Nephron (organoid): ENCODE results near the gene ACADS.
A peak's percentile ranks its signal among the peaks of the same experiment; 100 is the strongest.

Experiments used
- H3K27ac Mint-ChIP-seq, 3 experiments: 2 replicates each; pipeline ENCODE4 v1.8.0; 2020; ENCODE audit warnings: mixed read lengths in 3 of 3, mild to moderate bottlenecking in 2 of 3, moderate library complexity in 1 of 3
- H3K27me3 Mint-ChIP-seq: 2 replicates; pipeline ENCODE4 v1.8.0; 2021; ENCODE audit warnings: low read depth, mild to moderate bottlenecking, moderate library complexity, mixed read lengths
- H3K36me3 Mint-ChIP-seq: 2 replicates; pipeline ENCODE4 v1.8.0; 2020; ENCODE audit warnings: low read depth, mixed read lengths
- H3K4me1 Mint-ChIP-seq: 2 replicates; pipeline ENCODE4 v1.8.0; 2020; ENCODE audit warnings: mixed read lengths
- H3K4me3 Mint-ChIP-seq, 3 experiments: 2 replicates each; pipeline ENCODE4 v1.8.0; 2020; ENCODE audit warnings: mild to moderate bottlenecking in 3 of 3, mixed read lengths in 3 of 3, moderate library complexity in 2 of 3
- H3K9me3 Mint-ChIP-seq: 2 replicates; pipeline ENCODE4 v1.8.0; 2020; ENCODE audit warnings: mixed read lengths
- TF ChIP-seq, protein P1 (sequence below), 3 experiments: fragments of 200-600 bp; sonication (generic); IDR thresholded peaks; one replicate each; pipeline ENCODE4 v1.5.0; 2021; ENCODE audit warnings: antibody characterized with exemption in 3 of 3; ENCODE audit not compliant: unreplicated experiment in 3 of 3

Gene ACADS

DNA sequence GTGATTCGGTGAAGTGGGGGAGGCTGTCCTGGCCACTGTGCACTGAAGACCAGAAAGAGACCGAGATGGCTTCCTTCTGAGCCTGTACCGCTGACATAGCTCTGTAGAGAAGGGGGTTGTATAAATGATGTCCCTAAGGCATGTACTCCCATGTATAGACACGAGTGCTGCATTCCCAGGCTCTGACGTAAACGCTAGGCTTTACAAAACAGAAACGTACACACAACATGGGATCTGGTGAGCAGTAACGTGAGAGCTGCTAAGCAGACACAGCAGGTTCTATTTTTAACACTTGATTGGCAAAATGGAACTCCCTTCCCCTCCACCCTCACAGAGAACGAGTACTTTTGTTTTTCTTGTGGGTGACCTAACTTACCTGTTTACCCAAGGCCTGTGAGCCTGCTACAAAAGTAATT, 35.9 kb downstream of the ACADS start:
- H3K27me3 Mint-ChIP-seq = no peaks in the 10 kb centered on the region
- peak overlapping the region; percentile 39 to 65 (median 45) for H3K4me3 Mint-ChIP-seq
- TF ChIP-seq, protein P1, sequence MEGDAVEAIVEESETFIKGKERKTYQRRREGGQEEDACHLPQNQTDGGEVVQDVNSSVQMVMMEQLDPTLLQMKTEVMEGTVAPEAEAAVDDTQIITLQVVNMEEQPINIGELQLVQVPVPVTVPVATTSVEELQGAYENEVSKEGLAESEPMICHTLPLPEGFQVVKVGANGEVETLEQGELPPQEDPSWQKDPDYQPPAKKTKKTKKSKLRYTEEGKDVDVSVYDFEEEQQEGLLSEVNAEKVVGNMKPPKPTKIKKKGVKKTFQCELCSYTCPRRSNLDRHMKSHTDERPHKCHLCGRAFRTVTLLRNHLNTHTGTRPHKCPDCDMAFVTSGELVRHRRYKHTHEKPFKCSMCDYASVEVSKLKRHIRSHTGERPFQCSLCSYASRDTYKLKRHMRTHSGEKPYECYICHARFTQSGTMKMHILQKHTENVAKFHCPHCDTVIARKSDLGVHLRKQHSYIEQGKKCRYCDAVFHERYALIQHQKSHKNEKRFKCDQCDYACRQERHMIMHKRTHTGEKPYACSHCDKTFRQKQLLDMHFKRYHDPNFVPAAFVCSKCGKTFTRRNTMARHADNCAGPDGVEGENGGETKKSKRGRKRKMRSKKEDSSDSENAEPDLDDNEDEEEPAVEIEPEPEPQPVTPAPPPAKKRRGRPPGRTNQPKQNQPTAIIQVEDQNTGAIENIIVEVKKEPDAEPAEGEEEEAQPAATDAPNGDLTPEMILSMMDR (IDR thresholded peaks at IDR 0.05; ENCODE audit: unreplicated experiment in 3 of 3) = no peak
- H3K9me3 Mint-ChIP-seq = no peaks in the 10 kb centered on the region
- peaks cover 36% of the 10 kb centered on the region for H3K4me1 Mint-ChIP-seq
- peak overlapping the region; percentile 92 to 97 (median 97) for H3K27ac Mint-ChIP-seq
- peaks cover 45% of the 10 kb centered on the region for H3K36me3 Mint-ChIP-seq

DNA sequence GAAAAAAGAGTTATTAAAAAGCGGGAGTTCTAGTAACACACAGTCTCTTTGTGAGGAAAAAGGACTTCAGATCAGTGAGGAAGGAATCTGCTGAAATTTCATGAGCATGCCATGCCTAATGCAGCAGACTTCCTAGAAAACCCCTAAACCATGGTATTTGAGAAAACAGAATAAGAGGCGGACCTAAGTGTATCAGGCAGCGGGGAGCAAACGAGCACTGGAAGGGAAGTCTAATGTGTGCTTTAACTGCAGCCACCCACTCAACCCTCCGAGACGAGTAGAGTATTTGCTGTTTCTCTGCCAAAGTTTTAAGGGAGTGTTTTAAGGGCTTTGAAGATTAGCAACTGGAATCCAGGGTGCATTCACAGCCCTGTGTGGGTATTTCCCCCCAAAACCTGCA, 36.5 kb downstream of the ACADS start:
- Mint-ChIP-seq H3K9me3 (no peaks in the 10 kb centered on the region), H3K4me1 (peaks cover 36% of the 10 kb centered on the region), H3K36me3 (peaks cover 51% of the 10 kb centered on the region), H3K27ac (peak overlapping the region; percentile 92 to 97 (median 97)), H3K4me3 (peak overlapping the region in 2 of 3 experiments; percentile 2 to 65), H3K27me3 (no peaks in the 10 kb centered on the region)
- TF ChIP-seq, protein P1 (IDR thresholded peaks at IDR 0.05; ENCODE audit: unreplicated experiment in 3 of 3) = no peak

DNA sequence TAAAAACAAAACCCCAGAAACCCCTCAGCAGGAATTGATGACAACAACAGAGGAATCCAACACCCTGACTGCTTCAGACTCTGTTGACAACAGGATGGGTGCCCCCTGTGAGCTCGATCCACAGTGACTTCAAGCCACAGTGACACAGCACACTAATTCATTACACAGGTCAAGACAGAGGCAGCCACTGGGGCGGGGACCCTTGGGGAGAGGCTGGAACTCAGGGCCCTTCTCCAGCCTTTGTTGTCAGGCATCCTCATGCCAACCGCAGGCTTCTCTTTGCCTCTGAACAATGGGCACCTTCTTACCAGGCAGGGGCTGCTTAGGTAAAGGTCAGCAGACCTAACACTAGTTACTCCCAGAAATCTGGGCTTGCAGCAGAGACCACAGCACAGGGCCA, 37.6 kb downstream of the ACADS start:
- Mint-ChIP-seq H3K9me3 (no peaks in the 10 kb centered on the region), H3K27me3 (no peaks in the 10 kb centered on the region), H3K36me3 (peaks cover 59% of the 10 kb centered on the region), H3K4me1 (peaks cover 36% of the 10 kb centered on the region), H3K27ac (peak overlapping the region; percentile 44 to 92 (median 67)), H3K4me3 (no peak overlapping the region)
- TF ChIP-seq, protein P1 (IDR thresholded peaks at IDR 0.05; ENCODE audit: unreplicated experiment in 3 of 3) = no peak

DNA sequence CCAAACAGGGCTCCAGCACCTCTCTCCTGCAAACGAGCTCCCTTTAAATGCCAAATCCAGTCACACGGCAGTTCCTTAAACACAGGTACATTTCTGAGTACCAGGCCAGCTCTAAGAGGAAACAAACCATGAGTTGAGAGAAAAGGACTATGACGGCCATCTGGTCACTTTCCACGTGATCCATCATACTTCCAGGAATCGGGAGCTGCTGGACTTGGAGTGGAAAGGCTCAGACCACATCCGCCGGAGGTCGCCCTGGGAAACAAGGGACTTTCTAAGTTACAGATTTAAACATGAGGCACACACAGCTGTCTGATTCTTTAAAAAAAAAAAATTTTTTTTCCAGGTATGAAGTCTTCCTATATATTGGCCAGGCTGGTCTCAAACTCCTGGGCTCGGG, 39.2 kb downstream of the ACADS start:
- Mint-ChIP-seq H3K4me3 (no peak overlapping the region), H3K4me1 (peaks cover 31% of the 10 kb centered on the region), H3K27me3 (no peaks in the 10 kb centered on the region), H3K9me3 (no peaks in the 10 kb centered on the region), H3K27ac (no peak overlapping the region), H3K36me3 (peaks cover 67% of the 10 kb centered on the region)
- TF ChIP-seq, protein P1 (IDR thresholded peaks at IDR 0.05; ENCODE audit: unreplicated experiment in 3 of 3) = no peak

DNA sequence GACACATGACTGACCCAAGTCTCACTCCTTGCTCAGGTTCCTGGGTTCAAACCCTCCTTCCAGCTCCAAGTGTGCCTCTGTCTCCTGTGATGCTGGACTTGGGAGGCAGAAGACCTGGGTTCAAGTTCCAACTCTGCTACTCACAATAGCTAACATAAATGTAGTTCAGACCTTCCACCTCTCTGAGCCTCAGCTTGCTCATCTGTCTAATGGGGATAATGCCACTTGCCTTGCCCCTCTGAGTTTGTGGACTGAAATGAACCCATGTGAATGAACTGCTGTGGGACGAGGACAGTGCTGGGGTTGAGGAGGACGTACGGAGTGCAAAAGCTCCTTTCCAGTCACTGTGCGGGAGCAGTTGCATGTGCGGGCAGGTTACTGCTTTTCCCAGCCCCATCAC, 40.9 kb downstream of the ACADS start:
- Mint-ChIP-seq H3K27ac (no peak overlapping the region), H3K9me3 (no peaks in the 10 kb centered on the region), H3K36me3 (peaks cover 67% of the 10 kb centered on the region), H3K4me1 (peaks cover 27% of the 10 kb centered on the region), H3K4me3 (no peak overlapping the region), H3K27me3 (no peaks in the 10 kb centered on the region)
- TF ChIP-seq, protein P1 (IDR thresholded peaks at IDR 0.05; ENCODE audit: unreplicated experiment in 3 of 3) = no peak
